Lower lobe of right lung (tissue), 2 donors: Measurements from ENCODE around the gene COL5A1. TPM values are rescaled to one million over a fixed set of nuclear protein-coding genes. Genes with fewer than 3 reads are reported as not detected.

Experiments used
- ATAC-seq, 2 donors: fragments of 200-7000 bp; cut with Tn5 transposase; one replicate each; pipeline ENCODE4 v1.9.1; 2020 to 2022; ENCODE audit warnings: mild to moderate bottlenecking in 2 of 2, moderate library complexity in 2 of 2
- DNase-seq: peaks from one replicate; pipeline ENCODE4 v3.0.0-alpha.2; 2020
- H3K27ac ChIP-seq: fragments of 200-600 bp; one replicate; pipeline ENCODE4 v1.8.0; 2022
- H3K27me3 ChIP-seq: fragments of 200-600 bp; one replicate; pipeline ENCODE4 v1.8.0; 2022; ENCODE audit warnings: low read depth
- H3K36me3 ChIP-seq: fragments of 200-600 bp; one replicate; pipeline ENCODE4 v1.8.0; 2022; ENCODE audit warnings: mild to moderate bottlenecking
- H3K4me1 ChIP-seq: fragments of 200-600 bp; one replicate; pipeline ENCODE4 v1.8.0; 2022
- H3K4me3 ChIP-seq: fragments of 200-600 bp; one replicate; pipeline ENCODE4 v1.8.0; 2022; ENCODE audit warnings: mild to moderate bottlenecking
- H3K9me3 ChIP-seq: fragments of 200-600 bp; one replicate; pipeline ENCODE4 v1.8.0; 2022
- CTCF ChIP-seq: fragments of 200-600 bp; IDR thresholded peaks from one replicate; pipeline ENCODE4 v1.8.0; 2022; ENCODE audit warnings: antibody characterized with exemption, mild to moderate bottlenecking
- intact Hi-C: fragments of 100-400 bp; cut with DNase I; formaldehyde crosslinking; loops from one replicate; pipeline ENCODE4 v1.11.0; 2022
- total RNA-seq: library from RNA; stranded (reverse); fragmentation: NEBNext Ultra II Directional; extraction: Animal tissue kit (Norgen Biotek cat#: 25700); gene quantifications from one replicate; pipeline ENCODE4 v1.2.1, GENCODE V29; 2021
- donor health status: DM: no; HTN: yes; CAD: no; lungs with severe emphysema.

The COL5A1 gene
- total RNA-seq, 1 donor from 2014 or later, result 29.0 TPM

DNA sequence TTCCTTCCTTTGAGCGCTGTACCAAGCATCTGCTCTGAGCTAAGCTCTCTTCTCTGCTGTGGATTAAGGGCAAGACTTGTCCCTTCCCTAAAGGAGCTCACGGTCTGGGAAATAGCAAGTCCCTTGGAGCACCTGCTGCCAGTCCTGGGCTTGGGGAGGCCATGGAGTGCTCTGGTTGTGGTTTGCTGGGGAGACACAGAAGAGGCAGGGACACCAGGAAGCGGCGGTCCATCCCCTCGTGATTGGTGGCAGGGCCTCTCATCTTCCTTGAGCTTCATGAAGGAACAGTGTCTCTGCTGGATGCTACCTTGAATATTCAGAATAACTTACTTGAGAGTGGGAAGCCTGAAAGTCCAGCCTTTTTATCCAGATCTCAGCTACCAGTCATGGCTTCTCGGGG lies 35.3 kb downstream of the COL5A1 start:
- Histone ChIP-seq H3K4me1 (peaks cover 12% of the 10 kb centered on the region), H3K27me3 (no peaks in the 10 kb centered on the region), H3K36me3 (no peaks in the 10 kb centered on the region), H3K27ac (no peak overlapping the region), H3K4me3 (no peak overlapping the region), H3K9me3 (peaks cover 5% of the 10 kb centered on the region)
- DNase-seq, result peak; percentile 34
- intact Hi-C loops, result no loop called here
- ATAC-seq, result no peak
- TF ChIP-seq CTCF, result no peak

- H3K9me3 ChIP-seq, result peaks cover 5% of the 10 kb centered on the region
- H3K4me3 ChIP-seq, result no peak overlapping the region
- H3K4me1 ChIP-seq, result peaks cover 14% of the 10 kb centered on the region
- H3K27ac ChIP-seq, result no peak overlapping the region
- no peaks in the 10 kb centered on the region for H3K36me3 ChIP-seq
- intact Hi-C loops, result no loop called here
- peak; percentile 30 for DNase-seq
- ATAC-seq, result no peak
- TF ChIP-seq CTCF, result no peak
- no peaks in the 10 kb centered on the region for H3K27me3 ChIP-seq
These were observed 36.1 kb downstream of the COL5A1 start for GRCh38 chr9:134677743-134678142.

- Histone ChIP-seq H3K9me3 (peaks cover 5% of the 10 kb centered on the region), H3K4me1 (peaks cover 14% of the 10 kb centered on the region), H3K27ac (no peak overlapping the region), H3K4me3 (no peak overlapping the region), H3K27me3 (no peaks in the 10 kb centered on the region), H3K36me3 (no peaks in the 10 kb centered on the region)
- ATAC-seq (no peak), DNase-seq (peak; percentile 28)
- no peak for TF ChIP-seq CTCF
- intact Hi-C loops, result no loop called here
These were observed 36.6 kb downstream of the COL5A1 start for GRCh38 chr9:134678206-134678605.

DNA sequence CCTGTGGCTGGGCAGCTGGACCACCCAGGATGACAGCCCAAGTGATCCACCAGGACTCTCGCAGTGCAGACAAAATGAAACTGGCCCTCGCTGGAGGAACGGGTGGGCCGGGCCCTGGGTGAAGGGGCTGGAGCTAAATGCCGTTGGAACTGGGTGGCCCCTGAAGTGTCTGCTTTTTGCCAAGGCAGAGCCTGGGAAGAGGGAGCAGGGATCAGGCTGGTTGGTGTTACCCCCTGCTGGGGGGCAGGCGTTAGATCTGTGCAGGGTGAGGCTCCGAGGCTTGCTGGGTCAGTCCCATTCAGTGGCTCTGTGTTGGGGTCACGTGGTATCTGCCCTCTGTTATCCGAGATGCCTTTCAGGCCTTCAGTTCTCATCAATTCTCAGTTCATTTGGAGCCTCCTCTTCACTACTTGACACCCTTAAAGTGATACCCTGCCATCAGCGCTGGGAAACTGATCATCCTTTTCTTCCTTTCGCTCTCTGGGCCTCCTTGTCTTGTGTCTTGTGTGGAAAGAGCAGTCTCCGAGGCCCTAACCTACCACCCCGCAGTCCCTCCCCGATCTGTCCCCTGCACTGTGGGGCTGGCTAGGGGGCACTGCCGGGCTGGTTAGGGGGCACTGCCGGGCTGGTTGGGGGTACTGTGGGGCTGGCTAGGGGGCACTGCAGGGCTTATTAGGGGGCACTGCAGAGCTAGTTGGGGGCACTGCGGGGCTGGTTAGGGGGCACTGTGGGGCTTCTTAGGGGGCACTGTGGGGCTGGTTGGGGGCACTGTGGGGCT lies 37.3 kb downstream of the COL5A1 start:
- Histone ChIP-seq H3K27me3 (no peaks in the 10 kb centered on the region), H3K4me1 (peaks cover 14% of the 10 kb centered on the region), H3K36me3 (no peaks in the 10 kb centered on the region), H3K9me3 (peaks cover 5% of the 10 kb centered on the region), H3K27ac (no peak overlapping the region), H3K4me3 (no peak overlapping the region)
- ATAC-seq, result no peak
- intact Hi-C loops, result no loop called here
- no peak for TF ChIP-seq CTCF
- DNase-seq, result peak; percentile 26

- H3K36me3 ChIP-seq, result no peaks in the 10 kb centered on the region
- ATAC-seq (no peak), DNase-seq (no peak)
- H3K4me3 ChIP-seq, result no peak overlapping the region
- H3K4me1 ChIP-seq, result peaks cover 14% of the 10 kb centered on the region
- H3K9me3 ChIP-seq, result peaks cover 5% of the 10 kb centered on the region
- H3K27me3 ChIP-seq, result no peaks in the 10 kb centered on the region
- H3K27ac ChIP-seq, result no peak overlapping the region
- TF ChIP-seq CTCF, result no peak
- intact Hi-C loops, result no loop called here
These were observed 38.2 kb downstream of the COL5A1 start for GRCh38 chr9:134679616-134680392.
